Measurements from ENCODE around the gene ZNF724. TPM values are rescaled to one million over a fixed set of nuclear protein-coding genes. Genes with fewer than 3 reads are reported as not detected.
"Not testable (repeated sequence)": the region's sequence is repeated elsewhere in the genome, so short reads cannot be mapped to it uniquely, and the experiment has no call there.

Gene ZNF724
- total and polyA plus RNA-seq, 10 of the 15 experiments (the other 5 are each of a cell fraction or from before 2014, with no cell fraction given), result 0.71 to 14.7 (median 4.2) TPM

DNA sequence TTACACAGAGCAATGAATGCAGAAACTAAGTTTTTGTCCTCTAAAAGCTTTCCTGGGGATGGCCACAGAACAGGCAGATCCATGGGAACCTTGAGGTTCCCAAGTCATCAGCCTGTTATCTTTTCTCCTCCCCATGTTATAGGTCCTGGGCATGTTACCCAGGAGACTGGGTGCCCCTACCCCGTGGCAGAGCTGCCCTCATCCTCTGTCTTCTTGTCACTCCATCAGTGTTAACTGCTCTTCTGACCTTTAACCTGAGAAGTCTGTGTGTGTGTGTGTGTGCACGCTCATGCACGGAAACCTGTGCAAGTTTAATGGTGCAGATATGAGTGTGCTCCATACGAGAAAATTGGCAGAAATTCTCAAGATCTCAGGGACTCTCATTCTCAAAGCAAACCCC, 43.9 kb upstream of the ZNF724 start (continued):
- TF ChIP-seq EZH2 (IDR thresholded peaks at IDR 0.05; ENCODE audit: borderline replicate concordance, control insufficient read depth, low read depth, low read length), result no peak
- no peak for TF ChIP-seq BACH1 (IDR thresholded peaks at IDR 0.05; ENCODE audit: borderline replicate concordance)
- TF ChIP-seq, protein P1, sequence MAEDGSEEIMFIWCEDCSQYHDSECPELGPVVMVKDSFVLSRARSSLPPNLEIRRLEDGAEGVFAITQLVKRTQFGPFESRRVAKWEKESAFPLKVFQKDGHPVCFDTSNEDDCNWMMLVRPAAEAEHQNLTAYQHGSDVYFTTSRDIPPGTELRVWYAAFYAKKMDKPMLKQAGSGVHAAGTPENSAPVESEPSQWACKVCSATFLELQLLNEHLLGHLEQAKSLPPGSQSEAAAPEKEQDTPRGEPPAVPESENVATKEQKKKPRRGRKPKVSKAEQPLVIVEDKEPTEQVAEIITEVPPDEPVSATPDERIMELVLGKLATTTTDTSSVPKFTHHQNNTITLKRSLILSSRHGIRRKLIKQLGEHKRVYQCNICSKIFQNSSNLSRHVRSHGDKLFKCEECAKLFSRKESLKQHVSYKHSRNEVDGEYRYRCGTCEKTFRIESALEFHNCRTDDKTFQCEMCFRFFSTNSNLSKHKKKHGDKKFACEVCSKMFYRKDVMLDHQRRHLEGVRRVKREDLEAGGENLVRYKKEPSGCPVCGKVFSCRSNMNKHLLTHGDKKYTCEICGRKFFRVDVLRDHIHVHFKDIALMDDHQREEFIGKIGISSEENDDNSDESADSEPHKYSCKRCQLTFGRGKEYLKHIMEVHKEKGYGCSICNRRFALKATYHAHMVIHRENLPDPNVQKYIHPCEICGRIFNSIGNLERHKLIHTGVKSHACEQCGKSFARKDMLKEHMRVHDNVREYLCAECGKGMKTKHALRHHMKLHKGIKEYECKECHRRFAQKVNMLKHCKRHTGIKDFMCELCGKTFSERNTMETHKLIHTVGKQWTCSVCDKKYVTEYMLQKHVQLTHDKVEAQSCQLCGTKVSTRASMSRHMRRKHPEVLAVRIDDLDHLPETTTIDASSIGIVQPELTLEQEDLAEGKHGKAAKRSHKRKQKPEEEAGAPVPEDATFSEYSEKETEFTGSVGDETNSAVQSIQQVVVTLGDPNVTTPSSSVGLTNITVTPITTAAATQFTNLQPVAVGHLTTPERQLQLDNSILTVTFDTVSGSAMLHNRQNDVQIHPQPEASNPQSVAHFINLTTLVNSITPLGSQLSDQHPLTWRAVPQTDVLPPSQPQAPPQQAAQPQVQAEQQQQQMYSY (CRISPR knock-in tag; IDR thresholded peaks at IDR 0.05), result no peak
- no peak for TF ChIP-seq BCL11A (IDR thresholded peaks at IDR 0.05; ENCODE audit: low read depth, low read length)
- TF ChIP-seq CHD4 (IDR thresholded peaks at IDR 0.05), result no peak

DNA sequence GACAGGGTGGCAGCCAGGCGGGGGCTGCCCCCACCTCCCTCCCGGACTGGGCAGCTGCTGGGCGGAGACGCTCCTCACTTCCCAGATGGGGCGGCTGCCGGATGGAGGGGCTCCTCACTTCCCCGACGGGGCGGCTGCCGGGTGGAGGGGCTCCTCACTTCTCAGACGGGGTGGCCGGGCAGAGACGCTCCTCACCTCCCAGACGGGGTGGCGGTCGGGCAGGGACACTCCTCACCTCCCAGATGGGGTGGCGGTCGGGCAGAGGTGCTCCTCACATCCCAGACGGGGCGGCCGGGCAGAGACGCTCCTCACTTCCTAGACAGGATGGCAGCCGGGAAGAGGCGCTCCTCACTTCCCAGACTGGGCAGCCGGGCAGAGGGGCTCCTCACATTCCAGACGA, 39.8 kb upstream of the ZNF724 start:
- H3K9me3 ChIP-seq (replicated peaks; ENCODE audit: control insufficient read depth, insufficient read depth, low read length); H4K20me1 ChIP-seq (ENCODE audit: control insufficient read depth, insufficient read depth); H3K4me2 ChIP-seq (ENCODE audit: control insufficient read depth, insufficient read depth); SMC1A ChIA-PET (ENCODE audit: uncharacterized antibody, unreplicated experiment); in situ Hi-C loops (cut with MboI); H3K4me3 ChIP-seq; H3K36me3 ChIP-seq (ENCODE audit: control insufficient read depth in 2 of 2, insufficient read depth in 2 of 2, low read length in 1 of 2); H2AFZ ChIP-seq (ENCODE audit: control insufficient read depth, low read depth, low read length); DNase-seq (ENCODE audit: low read depth, low spot score); FAIRE-seq; CTCF ChIA-PET; intact Hi-C loops (cut with micrococcal nuclease; ENCODE audit: unreplicated experiment); ATAC-seq; POLR2A ChIA-PET; RAD21 ChIA-PET (ENCODE audit: unreplicated experiment); H3K9ac ChIP-seq (ENCODE audit: control insufficient read depth, insufficient read depth, low read length); H3K79me2 ChIP-seq (ENCODE audit: control insufficient read depth, insufficient read depth, low read length); H3K27ac ChIP-seq (ENCODE audit: control insufficient read depth, insufficient read depth); H3K4me1 ChIP-seq (ENCODE audit: control insufficient read depth, insufficient read depth, low read length); BruUV-seq (replicated peaks); H3K27me3 ChIP-seq (replicated peaks in 1 of 2; ENCODE audit: control insufficient read depth in 2 of 2, insufficient read depth in 2 of 2, low read length in 1 of 2): not testable (repeated sequence)
- 91% methylated on average over 15 of the region's 26 CpGs for WGBS (ENCODE audit: insufficient coverage, insufficient replicate concordance, low lambda C conversion rate, missing lambda C conversion rate)
